ENCODE measurements around the gene BAIAP2.
"Not testable (repeated sequence)": the region's sequence is repeated elsewhere in the genome, so short reads cannot be mapped to it uniquely, and the experiment has no call there.

BAIAP2 gene

DNA sequence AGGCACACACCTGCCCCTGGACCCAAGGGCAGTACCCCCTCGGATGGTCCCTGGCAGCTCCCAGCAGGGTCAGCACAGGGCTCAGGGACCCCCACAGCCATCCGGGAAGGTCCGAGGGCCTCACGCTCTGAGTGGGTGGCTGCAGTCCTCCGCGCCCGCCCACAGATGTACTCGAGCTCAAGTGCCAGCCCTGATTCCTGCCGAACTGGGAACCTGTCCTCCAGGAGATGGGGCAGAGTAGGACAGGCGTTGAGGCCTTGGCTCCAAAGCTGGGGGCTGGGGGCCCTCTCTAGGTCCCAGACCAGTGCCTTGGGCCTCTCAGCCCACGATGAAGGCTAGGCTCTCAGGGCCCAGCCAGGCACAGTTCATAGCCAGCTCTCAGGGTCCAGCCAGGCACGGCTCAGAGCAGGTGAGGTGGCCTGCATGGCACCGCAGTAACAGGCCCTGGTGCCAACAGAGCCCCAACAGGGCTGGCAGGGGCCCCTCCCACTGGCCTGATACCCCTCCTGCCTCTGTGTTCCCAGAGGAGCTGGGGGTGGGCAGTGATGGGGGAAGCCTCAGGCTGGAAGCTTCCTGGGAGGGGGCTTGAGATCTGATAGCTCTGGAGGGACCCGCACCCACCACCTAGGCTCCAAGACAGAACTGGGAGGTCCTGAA lies 94.9 kb downstream of the BAIAP2 start:
- no peak for DNase-seq

DNA sequence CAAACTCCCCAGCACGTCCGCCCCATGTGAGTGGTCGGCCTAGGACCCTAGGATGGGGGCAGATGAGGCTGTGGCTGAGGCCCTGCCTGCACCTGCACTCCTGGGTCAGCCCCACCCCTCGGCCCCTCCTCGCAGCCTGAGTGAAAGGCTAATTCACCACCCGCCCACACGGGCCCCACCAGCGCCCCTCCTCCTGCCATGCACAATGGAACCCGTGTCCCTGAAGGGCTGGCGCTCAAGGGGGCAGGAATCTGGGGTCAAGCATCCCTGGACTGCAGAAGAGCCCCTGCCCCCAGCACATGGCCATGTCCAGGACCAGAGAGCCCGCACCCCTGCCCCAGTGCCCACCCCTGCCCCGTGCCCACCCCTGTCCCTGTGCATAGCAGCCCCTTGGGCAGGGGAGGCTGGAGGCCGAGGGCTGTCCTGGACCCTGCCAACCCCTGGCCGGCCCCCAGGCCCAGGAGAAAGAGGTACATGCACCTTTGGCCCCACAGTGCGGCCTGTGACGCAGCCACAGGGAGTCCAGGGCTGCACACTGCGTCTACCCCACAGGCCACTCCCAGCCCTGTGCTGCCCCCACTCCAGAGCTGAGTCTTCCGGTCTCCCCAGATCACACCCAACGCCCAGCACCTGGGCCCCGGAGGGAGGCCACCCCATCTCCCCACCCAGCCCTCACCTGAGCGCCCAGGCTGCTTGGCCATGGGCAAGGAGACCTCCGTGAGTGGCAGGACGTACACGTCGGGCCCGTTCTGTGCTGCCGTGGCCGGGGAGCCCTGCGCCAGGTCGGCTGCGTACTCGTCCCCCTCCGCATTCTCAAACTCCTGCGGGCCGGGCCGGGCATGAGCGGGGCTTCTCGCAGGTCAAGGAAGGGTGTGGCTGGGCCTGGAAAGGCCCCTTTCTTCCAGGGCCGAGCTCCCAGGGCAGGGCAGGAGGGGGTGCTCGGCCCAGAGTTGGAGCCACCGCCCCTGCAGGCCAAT lies 95.7 kb downstream of the BAIAP2 start:
- DNase-seq: no peak

DNA sequence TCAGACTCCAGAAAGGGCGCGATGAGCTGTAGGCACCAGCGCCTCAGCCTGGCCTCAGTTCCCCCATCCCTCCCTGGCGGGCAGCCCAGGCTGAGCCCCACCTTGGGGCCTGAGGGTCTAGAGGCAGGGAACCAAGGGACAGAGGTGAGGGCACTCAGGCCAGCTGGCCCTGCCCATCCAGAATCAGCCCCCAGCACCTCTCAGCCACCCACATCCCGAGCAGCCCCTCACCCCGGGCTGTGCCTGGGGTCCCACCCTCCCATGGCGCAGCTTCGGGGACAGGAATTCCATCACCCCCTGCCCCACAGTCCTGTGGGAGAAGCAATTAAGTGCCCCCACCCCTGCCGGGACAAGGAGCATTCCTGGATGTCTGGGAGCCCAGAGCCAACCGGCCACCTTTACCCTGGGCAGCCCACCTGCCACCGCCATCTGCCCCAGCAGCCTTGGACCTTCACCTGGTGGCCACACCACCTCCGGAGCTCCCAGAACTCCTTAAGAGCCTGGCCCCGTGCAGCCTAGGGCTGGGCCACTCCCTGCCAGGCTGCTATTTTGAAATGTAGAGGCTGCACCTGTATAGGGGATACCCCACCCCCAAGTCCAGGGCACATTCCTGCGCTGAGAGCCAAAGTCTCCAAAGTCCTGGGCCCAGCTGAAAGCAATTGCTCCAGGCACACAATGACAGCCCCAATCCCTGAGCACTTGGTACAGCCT lies 96.7 kb downstream of the BAIAP2 start:
- DNase-seq: no peak

DNA sequence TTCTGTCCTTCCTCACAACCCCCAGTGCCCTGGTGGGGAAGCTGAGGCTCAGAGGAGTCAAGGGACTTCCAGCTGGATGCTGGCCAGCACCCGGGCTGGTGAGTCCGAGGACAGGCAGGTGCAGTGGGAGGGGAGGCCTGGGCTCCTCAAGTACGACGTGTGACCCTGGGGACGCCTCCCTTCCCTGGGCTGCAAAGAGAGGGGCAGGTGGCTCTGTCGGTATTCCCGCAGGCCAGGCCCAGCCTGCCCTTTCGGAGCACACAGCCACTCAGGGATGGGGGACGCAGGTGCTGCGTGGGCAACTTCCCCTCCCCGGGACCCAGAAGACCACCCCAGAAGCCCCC lies 97.2 kb downstream of the BAIAP2 start:
- no peak for DNase-seq

DNA sequence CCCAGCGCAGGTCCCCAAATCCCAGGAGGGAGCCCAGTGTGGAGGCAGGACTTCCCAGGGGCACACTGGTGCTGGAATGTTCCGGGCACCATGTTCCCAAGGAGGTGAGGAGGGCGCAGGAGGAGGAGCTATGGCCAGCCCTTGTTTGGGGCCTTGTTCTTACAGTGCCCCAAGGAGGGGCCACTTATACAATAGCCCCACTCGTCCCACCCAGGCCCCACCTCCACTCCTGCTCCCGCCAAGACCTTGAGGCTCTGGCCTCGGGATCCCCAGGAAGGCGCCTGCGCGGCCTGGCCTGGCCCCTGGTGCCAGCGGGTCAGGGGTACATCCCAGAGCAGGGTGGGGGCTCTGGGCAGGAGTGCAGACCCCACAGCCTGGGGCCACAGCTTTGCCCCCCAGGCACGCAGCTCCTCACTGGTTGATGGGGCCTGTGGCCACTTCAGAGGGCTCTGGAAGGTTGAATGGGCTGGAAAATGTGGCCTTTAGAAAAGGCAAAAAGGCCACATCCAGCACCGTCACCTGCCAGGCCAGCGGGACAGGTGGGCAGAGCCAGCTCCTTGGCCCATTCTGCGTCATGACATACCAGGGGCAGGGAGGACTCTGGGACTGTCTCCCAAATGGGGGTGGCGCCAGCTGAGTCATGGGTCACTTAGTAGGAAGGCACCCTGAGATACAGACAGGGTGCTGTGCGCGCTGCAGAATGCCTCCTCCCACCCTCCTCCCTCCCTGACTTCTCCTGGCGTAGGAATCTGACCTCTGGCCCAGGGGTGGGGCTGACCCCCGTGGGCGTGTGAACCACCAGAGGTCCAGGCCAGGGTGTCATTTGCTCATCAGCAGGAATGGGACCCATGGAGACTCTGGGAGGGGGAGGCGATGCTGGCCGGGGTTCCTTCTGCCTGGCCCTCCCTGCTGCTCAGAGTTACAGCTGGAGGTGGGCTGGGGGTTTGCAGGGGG lies 98.1 kb downstream of the BAIAP2 start:
- DNase-seq: no peak

DNA sequence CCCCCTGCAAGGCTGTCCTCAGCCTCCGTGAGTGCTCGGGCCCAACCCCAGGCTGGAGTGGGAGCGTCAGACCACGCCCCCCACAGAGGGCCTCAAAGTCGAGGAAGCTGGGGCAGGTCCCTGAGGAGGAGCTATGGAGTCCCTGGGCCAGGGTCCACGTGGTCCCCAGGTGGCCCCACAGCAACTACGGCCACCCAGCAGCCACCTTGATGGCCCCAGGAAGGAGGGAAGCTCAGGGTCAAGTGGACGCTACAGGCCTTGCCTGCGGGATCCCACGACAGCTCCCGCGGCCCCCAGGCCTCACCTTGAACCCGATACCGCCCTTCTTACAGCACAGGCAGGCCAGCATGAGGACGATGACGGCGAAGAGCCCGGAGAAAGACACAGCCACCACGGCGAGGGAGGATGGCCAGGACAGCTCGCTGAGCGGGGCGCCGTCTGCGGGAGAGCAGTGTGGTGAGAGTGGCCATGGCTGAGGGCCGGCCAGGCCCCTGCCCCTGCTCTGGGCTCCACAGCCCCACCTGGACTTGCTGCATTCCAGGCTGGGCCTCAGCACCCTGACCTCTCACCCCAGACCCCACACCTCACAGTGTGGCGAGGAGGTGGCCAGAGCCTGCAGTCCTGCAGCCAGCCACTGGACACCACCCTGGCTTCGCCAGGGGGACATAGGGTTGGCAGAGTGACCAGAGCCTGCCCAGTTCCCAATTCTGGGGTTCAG lies 99.3 kb downstream of the BAIAP2 start:
- no peak for DNase-seq

DNA sequence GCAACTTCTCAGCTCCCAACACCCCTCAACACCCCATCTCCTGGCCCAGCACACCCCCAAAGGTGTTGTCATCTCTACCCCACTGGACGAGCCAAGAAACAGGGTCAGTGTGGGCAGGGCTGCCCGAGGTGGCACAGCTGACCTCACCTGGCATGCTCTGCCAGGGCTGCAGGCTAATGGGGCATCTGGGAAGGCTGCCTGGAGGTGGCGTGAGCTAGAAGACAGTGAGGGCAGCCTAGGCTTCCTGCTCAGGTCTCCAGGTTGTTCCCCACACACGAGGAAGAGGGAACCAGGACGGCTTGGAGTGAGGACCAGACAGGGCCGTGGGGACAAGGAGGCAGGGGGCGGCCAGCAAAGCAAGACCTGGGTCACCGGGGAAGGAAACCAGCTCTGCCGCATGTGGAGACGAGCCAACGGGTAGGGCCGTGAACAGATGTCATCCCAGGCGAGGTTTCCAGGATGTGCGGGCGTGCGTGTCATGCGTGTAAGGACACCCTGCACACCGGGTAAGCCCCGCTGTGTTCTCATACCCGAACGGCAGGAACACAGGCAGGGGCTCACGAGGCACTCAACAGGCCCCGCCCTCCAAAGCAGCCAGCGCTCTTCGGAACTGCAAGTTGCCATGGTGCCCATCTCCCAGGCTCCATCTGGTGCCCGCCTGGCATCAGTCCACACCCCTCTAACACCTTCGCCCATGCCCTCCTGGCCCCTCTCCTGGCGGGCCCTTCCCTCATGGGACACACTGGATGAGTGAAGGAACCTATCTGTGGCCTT lies 100.7 kb downstream of the BAIAP2 start:
- DNase-seq: no peak

DNA sequence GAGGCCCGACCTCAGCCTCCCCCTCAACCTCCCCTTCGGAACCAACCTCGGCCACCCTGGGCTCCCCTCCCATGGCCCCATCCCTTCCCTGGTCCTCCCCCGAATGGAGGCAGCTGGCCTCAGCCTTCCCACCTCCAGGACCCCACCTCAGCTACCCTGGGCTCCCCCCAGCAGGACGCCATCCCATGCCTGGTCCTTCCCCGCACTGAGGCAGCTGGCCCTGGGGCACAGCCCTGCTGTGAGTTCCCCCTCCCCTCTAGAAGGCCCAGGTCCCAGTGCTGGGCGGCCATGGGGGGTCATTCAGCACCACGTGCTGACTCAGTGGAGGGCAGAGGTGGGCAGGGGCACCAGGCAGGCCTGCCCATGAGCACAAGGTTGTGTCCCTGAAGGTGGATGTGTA lies 101.4 kb downstream of the BAIAP2 start:
- no peak for DNase-seq

DNA sequence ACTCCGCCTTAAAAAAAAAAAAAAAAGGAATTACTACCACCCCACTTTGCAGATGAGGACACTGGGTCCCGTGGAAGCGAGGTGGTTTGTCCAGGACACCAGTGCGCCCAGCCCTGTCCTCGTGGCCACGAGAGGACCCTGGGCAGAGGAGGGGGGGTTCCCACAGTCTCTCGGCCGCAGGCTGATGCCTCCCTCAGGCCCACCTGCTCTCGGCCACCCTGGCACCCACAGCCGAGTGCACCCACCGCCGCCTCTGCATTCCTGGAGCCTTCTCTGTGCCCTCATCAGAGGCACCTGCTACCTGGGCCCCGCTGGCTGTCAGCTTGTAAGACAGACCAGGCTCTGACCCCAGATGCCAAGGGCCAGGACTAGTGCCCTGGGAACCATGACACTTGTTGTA lies 102.3 kb downstream of the BAIAP2 start:
- no peak for DNase-seq

DNA sequence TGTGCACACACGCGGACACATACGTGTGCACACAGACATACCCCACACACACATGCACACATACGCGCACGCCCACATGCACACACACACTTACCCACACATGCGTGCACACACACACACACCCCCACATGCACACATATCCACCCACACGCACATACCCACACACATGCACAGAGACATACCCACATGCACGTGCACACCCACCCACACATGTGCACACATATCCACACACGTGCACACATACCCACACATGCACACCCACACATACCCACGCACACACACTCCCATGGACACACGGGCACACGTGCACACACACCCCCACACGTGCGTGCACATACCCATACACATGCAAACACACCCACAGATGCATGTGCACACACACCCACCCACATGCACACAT lies 103.1 kb downstream of the BAIAP2 start:
- no peak for DNase-seq

DNA sequence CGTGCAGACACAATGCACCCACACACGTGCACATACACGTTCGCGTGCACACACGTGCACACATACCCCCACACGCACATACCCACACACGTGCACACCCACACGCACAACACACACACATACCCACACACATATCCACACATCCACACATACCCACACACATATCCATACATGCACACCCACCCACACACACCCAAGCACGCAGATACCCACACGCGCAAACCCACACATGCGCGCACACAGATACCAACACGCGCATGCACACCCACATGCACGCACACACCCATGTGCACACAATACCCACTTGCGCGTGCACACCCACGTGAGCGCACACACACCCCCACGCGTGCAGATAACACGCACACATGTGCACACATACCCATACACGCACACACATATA lies 103.5 kb downstream of the BAIAP2 start:
- DNase-seq: no peak

DNA sequence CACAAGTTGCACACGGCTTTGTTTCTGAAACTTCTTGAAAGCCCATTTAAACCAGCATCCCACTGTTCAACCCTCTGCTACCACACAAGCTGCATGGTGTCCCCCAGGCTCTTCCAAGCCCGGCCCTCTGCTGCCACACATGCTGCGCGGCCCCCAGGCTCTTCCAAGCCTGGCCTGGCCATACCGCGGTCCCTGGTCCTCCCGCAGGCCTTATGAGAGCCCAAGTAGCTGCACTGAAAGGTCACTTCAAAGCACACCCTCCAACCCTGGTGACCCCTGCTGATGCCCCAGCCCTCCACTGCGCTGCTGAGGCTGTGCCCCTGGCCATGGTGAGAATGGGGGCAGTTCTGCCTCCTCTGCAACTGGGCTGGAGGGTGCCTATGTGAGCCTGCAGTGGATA lies 104.5 kb downstream of the BAIAP2 start:
- no peak for DNase-seq

DNA sequence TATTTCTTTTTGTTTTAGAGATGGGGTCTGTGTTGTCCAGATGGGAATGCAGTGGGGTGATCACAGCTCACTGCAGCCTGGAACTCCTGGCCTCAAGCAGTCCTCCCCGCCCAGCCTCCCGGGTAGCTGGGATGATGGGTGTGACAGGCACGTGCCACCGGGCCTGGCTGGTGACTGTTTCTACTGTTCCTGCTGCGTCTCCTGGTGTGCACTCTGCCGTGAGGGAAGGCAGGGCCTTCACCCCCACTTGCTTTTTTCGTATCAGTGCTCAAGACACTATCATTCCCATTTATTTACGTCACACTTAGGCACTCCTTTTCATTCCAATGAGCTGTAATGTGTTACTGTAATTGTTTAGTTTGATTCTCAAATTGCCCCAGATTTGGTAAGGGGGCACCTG lies 105.1 kb downstream of the BAIAP2 start:
- DNase-seq: no peak

DNA sequence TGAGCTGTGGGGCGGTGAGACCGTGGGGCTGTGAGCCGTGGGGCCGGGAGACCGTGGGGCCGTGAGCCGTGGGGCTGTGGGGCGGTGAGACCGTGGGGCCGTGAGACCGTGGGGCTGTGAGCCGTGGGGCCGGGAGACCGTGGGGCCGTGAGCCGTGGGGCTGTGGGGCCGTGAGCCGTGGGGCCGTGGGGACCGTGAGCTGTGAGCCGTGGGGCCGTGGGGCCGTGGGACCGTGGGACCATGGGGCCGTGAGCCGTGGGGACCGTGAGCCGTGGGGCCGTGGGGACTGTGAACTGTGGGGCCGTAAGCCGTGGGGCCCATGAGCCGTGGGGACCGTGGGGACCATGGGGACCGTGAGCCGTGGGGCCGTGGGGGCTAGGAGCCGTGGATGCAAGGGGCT lies 105.7 kb downstream of the BAIAP2 start:
- no peak for DNase-seq

DNA sequence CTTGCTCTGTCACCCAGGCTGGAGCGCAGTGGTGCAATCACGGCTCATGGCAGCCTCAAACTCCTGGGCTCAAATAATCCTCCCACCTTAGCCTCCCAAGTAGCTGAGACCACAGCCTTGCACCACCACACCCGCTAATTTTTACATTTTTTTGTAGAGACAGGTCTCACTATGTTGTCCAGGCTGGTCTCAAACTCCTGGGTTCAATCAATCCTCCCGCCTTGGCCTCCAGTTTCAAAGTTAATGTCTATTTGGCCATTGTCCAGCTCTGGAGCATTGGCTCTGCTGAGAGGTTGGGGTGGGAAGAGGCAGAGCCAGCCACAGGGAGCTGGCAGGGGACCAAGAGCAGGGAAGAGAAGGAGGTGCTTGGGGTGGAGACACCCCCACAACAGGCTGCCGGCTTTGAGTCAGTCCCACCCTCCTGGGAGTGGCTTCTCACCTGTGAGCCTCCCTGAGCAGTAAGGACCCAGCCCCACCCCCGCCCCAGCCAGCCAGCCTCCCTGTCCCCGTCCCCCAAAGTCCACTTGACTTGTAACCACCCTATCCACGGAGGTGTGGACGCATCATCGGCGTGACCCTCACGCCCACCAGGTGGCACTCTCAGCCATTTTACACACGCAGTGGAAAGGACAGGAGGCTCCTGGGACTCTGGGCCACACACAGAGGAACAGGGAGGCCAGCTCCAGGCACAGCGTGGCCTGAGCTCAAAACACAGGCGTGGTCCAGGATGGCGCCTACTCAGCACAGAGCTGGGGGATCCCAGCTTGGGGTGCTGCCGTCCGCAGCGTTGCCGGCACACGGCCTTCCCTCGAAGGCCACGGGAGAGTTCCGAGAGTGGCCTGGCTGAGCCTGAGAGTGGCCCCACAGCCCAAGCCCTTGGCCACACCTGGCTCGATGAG lies 107.6 kb downstream of the BAIAP2 start:
- peak; percentile 84 for DNase-seq

DNA sequence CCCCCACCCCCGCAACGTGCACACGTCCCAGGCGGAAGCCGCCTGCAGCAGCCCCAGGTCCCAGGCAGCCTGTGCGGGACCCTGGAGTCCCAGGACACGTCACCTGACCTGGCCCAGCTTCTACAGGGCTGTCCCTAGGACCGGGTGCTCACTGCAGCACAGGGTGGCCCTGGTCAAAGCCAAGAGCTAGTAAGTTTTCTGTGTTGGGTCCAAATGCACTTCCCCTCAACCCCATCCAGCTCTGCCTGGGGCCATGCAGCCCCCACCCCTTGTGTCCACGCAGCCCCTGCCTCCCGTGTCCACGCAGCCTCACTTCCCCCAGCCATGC lies 108.2 kb downstream of the BAIAP2 start:
- no peak for DNase-seq

DNA sequence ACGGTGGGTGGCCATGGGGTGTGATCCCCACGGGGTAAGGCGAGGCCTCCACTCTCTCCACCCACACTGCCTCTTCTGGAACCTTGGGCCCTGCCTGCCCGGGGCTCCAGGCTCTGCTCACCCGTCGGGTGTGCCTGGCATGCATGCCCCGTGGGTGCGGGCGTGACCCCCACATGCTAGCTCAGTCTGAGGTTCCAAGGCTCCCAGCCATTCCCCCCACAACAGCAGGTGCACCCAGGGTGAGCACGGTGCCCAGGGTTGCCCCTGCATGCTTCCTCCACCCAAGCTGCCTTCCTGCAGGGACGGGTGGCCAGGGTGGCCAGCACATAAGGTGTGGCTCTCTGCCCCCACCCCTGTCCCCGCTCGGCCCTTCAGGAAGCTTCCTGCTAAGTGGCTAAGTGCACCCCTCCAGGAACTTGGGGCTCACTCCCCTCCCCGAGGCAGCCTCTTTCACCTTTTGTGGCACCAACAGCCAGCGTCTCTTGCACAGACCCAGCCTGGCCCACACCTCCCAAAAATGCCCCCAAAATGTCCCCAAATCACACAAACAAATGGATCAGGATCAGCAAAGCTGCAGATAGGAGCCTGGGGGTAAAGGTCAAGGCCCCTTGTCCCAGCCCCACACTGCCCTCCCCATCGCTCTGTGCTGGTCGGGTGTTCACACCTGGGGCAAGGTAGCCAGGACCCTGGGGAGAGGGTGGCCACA lies 108.9 kb downstream of the BAIAP2 start:
- no peak for DNase-seq

DNA sequence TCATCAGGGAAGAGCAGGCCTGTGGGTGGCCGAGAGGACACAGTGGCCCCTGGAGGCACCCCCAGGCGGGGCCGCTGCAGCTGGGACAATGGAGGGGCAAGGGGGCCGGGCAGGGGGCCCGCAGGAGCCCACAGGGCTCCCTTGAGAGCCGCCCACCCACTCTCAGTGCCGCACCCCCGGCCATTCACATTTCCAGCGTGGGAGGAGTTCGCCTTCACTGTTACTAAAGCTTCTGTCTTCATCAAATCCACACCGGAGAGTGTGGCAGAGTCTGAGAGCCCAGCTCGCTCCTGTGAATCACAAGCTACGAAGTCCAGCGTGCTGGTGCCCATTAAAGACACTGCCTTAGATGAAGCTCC lies 109.5 kb downstream of the BAIAP2 start:
- no peak for DNase-seq

DNA sequence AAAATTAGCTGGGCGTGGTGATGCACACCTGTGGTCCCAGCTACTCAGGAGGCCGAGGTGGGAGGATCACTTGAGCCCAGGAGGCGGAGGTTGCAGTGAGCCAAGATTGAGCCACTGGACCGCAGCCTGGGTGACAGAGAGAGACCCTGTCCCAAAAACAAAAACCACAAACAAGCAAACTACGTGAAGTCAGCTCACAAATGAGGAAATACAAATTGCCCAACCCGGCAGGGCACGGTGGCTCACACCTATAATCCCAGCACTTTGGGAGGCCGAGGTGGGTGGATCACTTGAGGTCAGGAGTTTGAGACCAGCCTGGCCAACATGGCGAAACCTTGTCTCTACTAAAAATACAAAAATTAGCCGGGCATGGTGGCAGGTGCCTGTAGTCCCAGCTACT lies 111.3 kb downstream of the BAIAP2 start:
- not testable (repeated sequence) for DNase-seq

DNA sequence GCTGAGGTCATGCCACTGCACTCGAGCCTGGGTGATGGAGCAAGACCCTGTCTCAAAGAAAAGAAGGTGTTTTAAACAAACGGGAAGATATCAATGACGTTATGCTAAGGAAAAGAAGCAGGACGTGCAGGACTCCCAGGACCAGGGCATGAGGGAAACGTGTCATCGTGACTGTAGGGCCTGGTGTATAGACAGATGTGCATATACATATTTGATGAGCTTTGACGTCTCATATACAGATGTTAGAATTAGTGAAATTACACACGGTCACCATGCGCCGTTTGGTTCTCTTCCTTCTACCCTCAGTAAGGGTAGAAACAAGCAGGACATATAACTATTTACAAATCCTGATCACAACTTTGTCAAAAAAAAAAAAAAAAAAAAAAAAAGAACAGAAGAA lies 112.8 kb downstream of the BAIAP2 start:
- DNase-seq: no peak

Data from hematopoietic multipotent progenitor cell treated with erythropoietin and hydrocortisone succinate and interleukin-3 and kit ligand, for 6 days (in vitro differentiated cells).